ENCODE measurements around the gene GSE1.

DNA sequence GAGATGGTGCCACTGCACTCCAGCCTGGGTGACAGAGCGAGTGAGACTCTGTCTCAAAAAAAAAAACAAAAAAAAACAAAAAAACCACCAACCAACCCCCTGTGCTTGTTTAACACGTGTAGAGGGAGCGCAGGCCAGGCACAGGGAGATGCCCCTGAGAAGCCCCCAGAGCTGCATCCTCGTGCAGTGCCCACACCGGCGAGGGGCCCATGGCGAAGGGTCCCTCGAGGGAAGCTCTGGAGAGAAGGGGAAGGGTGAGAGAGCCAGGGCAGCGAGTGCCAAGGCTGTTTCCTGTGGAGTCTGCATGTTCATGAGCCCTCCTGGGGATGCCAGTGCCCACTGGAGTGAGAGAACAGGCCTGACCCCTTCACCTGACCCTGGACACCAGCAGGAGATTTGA, 47.8 kb upstream of the GSE1 start:
- TF ChIP-seq MYC (IDR thresholded peaks at IDR 0.05; ENCODE audit: low read depth, low read length) = no peak
- TF ChIP-seq, protein P1, sequence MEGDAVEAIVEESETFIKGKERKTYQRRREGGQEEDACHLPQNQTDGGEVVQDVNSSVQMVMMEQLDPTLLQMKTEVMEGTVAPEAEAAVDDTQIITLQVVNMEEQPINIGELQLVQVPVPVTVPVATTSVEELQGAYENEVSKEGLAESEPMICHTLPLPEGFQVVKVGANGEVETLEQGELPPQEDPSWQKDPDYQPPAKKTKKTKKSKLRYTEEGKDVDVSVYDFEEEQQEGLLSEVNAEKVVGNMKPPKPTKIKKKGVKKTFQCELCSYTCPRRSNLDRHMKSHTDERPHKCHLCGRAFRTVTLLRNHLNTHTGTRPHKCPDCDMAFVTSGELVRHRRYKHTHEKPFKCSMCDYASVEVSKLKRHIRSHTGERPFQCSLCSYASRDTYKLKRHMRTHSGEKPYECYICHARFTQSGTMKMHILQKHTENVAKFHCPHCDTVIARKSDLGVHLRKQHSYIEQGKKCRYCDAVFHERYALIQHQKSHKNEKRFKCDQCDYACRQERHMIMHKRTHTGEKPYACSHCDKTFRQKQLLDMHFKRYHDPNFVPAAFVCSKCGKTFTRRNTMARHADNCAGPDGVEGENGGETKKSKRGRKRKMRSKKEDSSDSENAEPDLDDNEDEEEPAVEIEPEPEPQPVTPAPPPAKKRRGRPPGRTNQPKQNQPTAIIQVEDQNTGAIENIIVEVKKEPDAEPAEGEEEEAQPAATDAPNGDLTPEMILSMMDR (IDR thresholded peaks at IDR 0.05; ENCODE audit: low read depth, low read length) = no peak

All from NB4 (cell line).